SU-DHL-6 (cell line): ENCODE measurements around the gene LDLRAD3.

Source experiments
- H2AFZ ChIP-seq: fragments of 200-600 bp; sonication (generic); 2 replicates; pipeline ENCODE4 v1.6.1; 2014; ENCODE audit warnings: low read depth, mild to moderate bottlenecking, moderate library complexity, mixed read lengths, antibody characterized with exemption, low read length; ENCODE audit not compliant: severe bottlenecking
- H3F3A ChIP-seq: fragments of 200-600 bp; shearing (Covaris generic); 2 replicates; pipeline ENCODE4 v1.6.0; 2016; ENCODE audit warnings: antibody characterized with exemption, mild to moderate bottlenecking; ENCODE audit not compliant: insufficient read depth
- H3K27ac ChIP-seq: fragments of 200-600 bp; sonication (generic); 2 replicates; pipeline ENCODE4 v1.5.1; 2016; ENCODE audit warnings: low read depth, mild to moderate bottlenecking, low read length, moderate library complexity, mixed read lengths
- H3K27me3 ChIP-seq: fragments of 200-600 bp; sonication (generic), shearing (Covaris generic); 2 replicates; pipeline ENCODE4 v1.6.0; 2014; ENCODE audit warnings: mild to moderate bottlenecking, low read length
- H3K36me3 ChIP-seq: fragments of 200-600 bp; sonication (generic); 2 replicates; pipeline ENCODE4 v1.6.1; 2014; ENCODE audit warnings: mild to moderate bottlenecking, low read length, mixed read lengths
- H3K4me2 ChIP-seq: fragments of 300-600, 200-600 bp; shearing (Covaris generic), sonication (generic); 2 replicates; pipeline ENCODE4 v1.6.0; 2014; ENCODE audit warnings: low read length, low read depth, mild to moderate bottlenecking; ENCODE audit not compliant: poor library complexity, severe bottlenecking
- H3K4me3 ChIP-seq: fragments of 200-600 bp; sonication (generic); 2 replicates; pipeline ENCODE4 v1.5.1; 2014; ENCODE audit warnings: antibody characterized with exemption, low read length, mild to moderate bottlenecking, mixed read lengths; ENCODE audit not compliant: insufficient read depth, poor library complexity, severe bottlenecking
- H3K79me2 ChIP-seq: fragments of 200-600 bp; sonication (generic); 2 replicates; pipeline ENCODE4 v1.6.1; 2014; ENCODE audit warnings: mild to moderate bottlenecking, low read length, moderate library complexity; ENCODE audit not compliant: insufficient read depth
- H3K9ac ChIP-seq: fragments of 200-600 bp; sonication (generic); 2 replicates; pipeline ENCODE4 v1.7.0; 2014; ENCODE audit warnings: mild to moderate bottlenecking, low read length
- H3K9me2 ChIP-seq: fragments of 200-600 bp; sonication (generic); replicated peaks from 2 replicates; pipeline ENCODE4 v1.6.1; 2014; ENCODE audit warnings: low read length; ENCODE audit not compliant: insufficient read depth
- H3K9me3 ChIP-seq: fragments of 200-600 bp; sonication (generic); 2 replicates; pipeline ENCODE4 v1.6.1; 2014; ENCODE audit warnings: low read length, mixed read lengths; ENCODE audit not compliant: insufficient read depth
- H4K20me1 ChIP-seq: fragments of 200-600 bp; sonication (generic); 2 replicates; pipeline ENCODE4 v1.6.1; 2014; ENCODE audit warnings: low read depth, mild to moderate bottlenecking, antibody characterized with exemption, low read length, moderate library complexity, mixed read lengths
- CTCF ChIP-seq: fragments of 200-600 bp; sonication (generic); IDR thresholded peaks from one replicate; pipeline ENCODE4 v1.5.1; 2017; ENCODE audit warnings: antibody characterized with exemption, mild to moderate bottlenecking, low read length, moderate library complexity; ENCODE audit not compliant: insufficient read depth, poor library complexity, severe bottlenecking
- EZH2phosphoT487 ChIP-seq: fragments of 200-600 bp; sonication (generic), shearing (Covaris generic); conservative IDR thresholded peaks from 2 replicates; pipeline ENCODE4 v1.6.1; 2018; ENCODE audit warnings: mild to moderate bottlenecking, antibody characterized with exemption, low read length, moderate library complexity, mixed read lengths

Gene LDLRAD3

GRCh38 chr11:35955636-35956035 lies 11.8 kb downstream of the LDLRAD3 start:
- Histone ChIP-seq H3F3A (no peaks in the 10 kb centered on the region), H3K36me3 (no peaks in the 10 kb centered on the region), H3K4me3 (no peak overlapping the region), H4K20me1 (no peaks in the 10 kb centered on the region), H3K27ac (no peak overlapping the region), H3K4me2 (no peak overlapping the region), H3K9me3 (no peaks in the 10 kb centered on the region), H3K79me2 (no peaks in the 10 kb centered on the region), H3K27me3 (no peaks in the 10 kb centered on the region), H3K9ac (no peak overlapping the region), H3K9me2 (no peaks in the 10 kb centered on the region), H2AFZ (no peak overlapping the region)
- no peak for TF ChIP-seq CTCF
- no peak for TF ChIP-seq EZH2phosphoT487

GRCh38 chr11:35962369-35963138 lies 18.7 kb downstream of the LDLRAD3 start:
- no peaks in the 10 kb centered on the region for H3K27me3 ChIP-seq
- H3K4me2 ChIP-seq = no peak overlapping the region
- H3K9ac ChIP-seq = no peak overlapping the region
- H3K4me3 ChIP-seq = no peak overlapping the region
- H2AFZ ChIP-seq = no peak overlapping the region
- H3K36me3 ChIP-seq = no peaks in the 10 kb centered on the region
- no peak for TF ChIP-seq CTCF
- TF ChIP-seq EZH2phosphoT487 = no peak
- no peak overlapping the region for H3K27ac ChIP-seq
- H4K20me1 ChIP-seq = no peaks in the 10 kb centered on the region
- H3K9me3 ChIP-seq = no peaks in the 10 kb centered on the region
- H3K79me2 ChIP-seq = no peaks in the 10 kb centered on the region
- no peaks in the 10 kb centered on the region for H3K9me2 ChIP-seq
- H3F3A ChIP-seq = no peaks in the 10 kb centered on the region

GRCh38 chr11:35963911-35964310 lies 20.0 kb downstream of the LDLRAD3 start:
- no peaks in the 10 kb centered on the region for H3K36me3 ChIP-seq
- no peaks in the 10 kb centered on the region for H3K27me3 ChIP-seq
- H3K9me3 ChIP-seq = no peaks in the 10 kb centered on the region
- no peak overlapping the region for H3K4me3 ChIP-seq
- H3K27ac ChIP-seq = no peak overlapping the region
- H2AFZ ChIP-seq = no peak overlapping the region
- no peaks in the 10 kb centered on the region for H3K79me2 ChIP-seq
- no peak overlapping the region for H3K9ac ChIP-seq
- H3K4me2 ChIP-seq = no peak overlapping the region
- H3K9me2 ChIP-seq = no peaks in the 10 kb centered on the region
- no peaks in the 10 kb centered on the region for H3F3A ChIP-seq
- no peaks in the 10 kb centered on the region for H4K20me1 ChIP-seq
- TF ChIP-seq CTCF = no peak
- TF ChIP-seq EZH2phosphoT487 = no peak
